ENCODE results near the gene FNTB.

- TF ChIP-seq POLR2AphosphoS5 (IDR thresholded peaks at IDR 0.05; ENCODE audit: low read depth) (no peak), CTCF (conservative IDR thresholded peaks at IDR 0.05; ENCODE audit: low read depth in 2 of 2) (no peak), REST (IDR thresholded peaks at IDR 0.05; ENCODE audit: unreplicated experiment) (no peak), EZH2 (IDR thresholded peaks at IDR 0.05; ENCODE audit: low read depth, unreplicated experiment) (no peak), ZNF331 (CRISPR knock-in tag; IDR thresholded peaks at IDR 0.05; ENCODE audit: low read depth) (no peak), ZNF114 (CRISPR knock-in tag; IDR thresholded peaks at IDR 0.05) (no peak), CREB1 (CRISPR knock-in tag; IDR thresholded peaks at IDR 0.05; ENCODE audit: low read depth) (no peak), EZH2phosphoT487 (IDR thresholded peaks at IDR 0.05; ENCODE audit: unreplicated experiment) (no peak), NANOG (IDR thresholded peaks at IDR 0.05; ENCODE audit: borderline replicate concordance) (no peak), ZNF462 (CRISPR knock-in tag; IDR thresholded peaks at IDR 0.05) (no peak)
Observed at GRCh38 chr14:65025818-65026217, 39.1 kb downstream of the FNTB start.

Data from GM23338 (cell line).